PC-3 (cell line): ENCODE measurements around the gene TBL1Y. TPM values are rescaled to one million over a fixed set of nuclear protein-coding genes. Genes with fewer than 3 reads are reported as not detected.
"Not testable (repeated sequence)": the region's sequence is repeated elsewhere in the genome, so short reads cannot be mapped to it uniquely, and the experiment has no call there.

ENCODE experiments used
- ATAC-seq: fragments of 200-7000 bp; cut with Tn5 transposase; 2 replicates; pipeline ENCODE4 v1.9.1; 2020; ENCODE audit warnings: mild to moderate bottlenecking, moderate library complexity
- BruUV-seq: library from RNA; stranded (reverse); fragments of 400-500 nt; replicated peaks from 2 replicates; lab custom pipeline; 2021; lab: Mats Ljungman, UMichigan
- CTCF ChIA-PET: fragments of 300-600 bp; sonication (Branson Sonifier 250); formaldehyde crosslinking; loops from one replicate; lab custom pipeline; 2022; ENCODE audit warnings: antibody characterized with exemption; lab: Charles Lee
- POLR2A ChIA-PET: fragments of 300-600 bp; sonication (Branson Sonifier 250); formaldehyde crosslinking; loops from one replicate; lab custom pipeline; 2022; ENCODE audit warnings: antibody characterized with exemption; ENCODE audit not compliant: unreplicated experiment; lab: Charles Lee
- DNase-seq: peaks from one replicate; pipeline ENCODE4 v3.0.0-alpha.2; 2015
- H2AFZ ChIP-seq: fragments of 300-600 bp; sonication (generic); 2 replicates; pipeline ENCODE4 v1.6.0; 2016; ENCODE audit warnings: antibody characterized with exemption, low read length
- H3F3A ChIP-seq: fragments of 300-600 bp; sonication (generic); one replicate; pipeline ENCODE4 v1.6.0; 2017; ENCODE audit warnings: antibody characterized with exemption, low read length, control low read depth, mild to moderate bottlenecking; ENCODE audit not compliant: unreplicated experiment
- H3K27ac ChIP-seq: fragments of 300-600 bp; sonication (generic); 2 replicates; pipeline ENCODE4 v1.5.1; 2016; ENCODE audit warnings: mild to moderate bottlenecking, low read length
- H3K27me3 ChIP-seq: fragments of 300-600 bp; sonication (generic); 2 replicates; pipeline ENCODE4 v1.6.1; 2016; ENCODE audit warnings: low read length, mixed read lengths
- H3K36me3 ChIP-seq: fragments of 300-600 bp; sonication (generic); 2 replicates; pipeline ENCODE4 v1.6.1; 2016; ENCODE audit warnings: low read depth, mixed run types, low read length, mixed read lengths
- H3K4me1 ChIP-seq: fragments of 300-600 bp; sonication (generic); 2 replicates; pipeline ENCODE4 v1.5.1; 2016; ENCODE audit warnings: low read length; ENCODE audit not compliant: insufficient read depth
- H3K4me2 ChIP-seq: fragments of 300-600 bp; sonication (generic); 2 replicates; pipeline ENCODE4 v1.6.0; 2016; ENCODE audit warnings: low read length
- H3K4me3 ChIP-seq: fragments of 300-600 bp; sonication (generic); 2 replicates; pipeline ENCODE4 v1.5.1; 2016; ENCODE audit warnings: mild to moderate bottlenecking, low read length, mixed read lengths
- H3K79me2 ChIP-seq: fragments of 300-600 bp; sonication (generic); 2 replicates; pipeline ENCODE4 v1.6.1; 2017; ENCODE audit warnings: low read length, mixed read lengths
- H3K9ac ChIP-seq: fragments of 300-600 bp; sonication (generic); 2 replicates; pipeline ENCODE4 v1.6.0; 2016; ENCODE audit warnings: mild to moderate bottlenecking, low read length
- H3K9me2 ChIP-seq: fragments of 300-600 bp; sonication (generic); replicated peaks from 2 replicates; pipeline ENCODE4 v1.6.1; 2016; ENCODE audit warnings: mixed run types, low read length, mixed read lengths
- H3K9me3 ChIP-seq: fragments of 300-600 bp; sonication (generic); 2 replicates; pipeline ENCODE4 v1.6.1; 2016; ENCODE audit warnings: low read length, mixed read lengths
- H4K20me1 ChIP-seq: fragments of 300-600 bp; sonication (generic); 2 replicates; pipeline ENCODE4 v1.6.1; 2016; ENCODE audit warnings: low read length, mixed read lengths
- CTCF ChIP-seq: fragments of 300-600 bp; sonication (generic); conservative IDR thresholded peaks from 2 replicates; pipeline ENCODE4 v1.5.1; 2017; ENCODE audit warnings: antibody characterized with exemption, low read depth, mild to moderate bottlenecking, low read length
- EZH2 ChIP-seq: fragments of 300-600 bp; sonication (generic); IDR thresholded peaks from one replicate; pipeline ENCODE4 v1.6.1; 2017; ENCODE audit warnings: antibody characterized with exemption, mild to moderate bottlenecking, low read length; ENCODE audit not compliant: unreplicated experiment
- EZH2phosphoT487 ChIP-seq: fragments of 300-600 bp; sonication (generic); IDR thresholded peaks from 2 replicates; pipeline ENCODE4 v1.6.1; 2018; ENCODE audit warnings: mild to moderate bottlenecking, antibody characterized with exemption, low read length, borderline replicate concordance
- intact Hi-C: fragments of 100-400 bp; cut with micrococcal nuclease; formaldehyde crosslinking; loops from 2 replicates; pipeline ENCODE4 v1.9.0; 2023
- total RNA-seq: library from RNA; depleted of rRNA; stranded (reverse); fragments of >200 nt; gene quantifications from 2 replicates; pipeline ENCODE4 v1.2.3, GENCODE V29; 2014

TBL1Y gene
- total RNA-seq, 1 experiment from 2014 or later = not detected

DNA sequence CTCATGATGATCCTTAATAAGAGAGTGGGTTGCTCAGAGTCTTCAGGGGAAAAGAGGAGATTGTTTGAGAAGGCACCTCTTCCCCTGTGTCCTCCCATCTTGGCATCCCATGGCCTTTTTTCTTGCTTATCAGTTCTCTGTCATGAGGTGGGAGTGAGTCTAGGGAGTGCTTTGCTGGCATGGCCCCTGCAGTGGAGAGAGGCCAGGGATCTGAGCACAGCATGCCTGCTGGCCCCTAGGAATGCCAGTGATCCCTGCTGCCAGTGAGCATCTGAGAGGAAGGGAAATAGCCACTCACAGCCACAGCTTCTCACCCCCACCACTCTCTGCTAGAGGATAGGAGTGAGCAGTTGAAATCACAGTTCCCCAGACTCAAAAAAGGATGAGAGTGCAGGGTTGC is 168.2 kb downstream of the TBL1Y start:
- Histone ChIP-seq H3K4me3 (no peak overlapping the region), H3K4me1 (no peaks in the 10 kb centered on the region), H4K20me1 (no peaks in the 10 kb centered on the region), H2AFZ (no peak overlapping the region), H3K79me2 (no peaks in the 10 kb centered on the region), H3F3A (no peaks in the 10 kb centered on the region), H3K36me3 (no peaks in the 10 kb centered on the region), H3K27ac (no peak overlapping the region), H3K9me3 (no peaks in the 10 kb centered on the region), H3K27me3 (no peaks in the 10 kb centered on the region), H3K4me2 (no peak overlapping the region), H3K9me2 (no peaks in the 10 kb centered on the region), H3K9ac (no peak overlapping the region)
- TF ChIP-seq CTCF (no peak), EZH2 (no peak), EZH2phosphoT487 (no peak)
- CTCF ChIA-PET = no interaction called here
- no TSS peak for BruUV-seq
- no peak for DNase-seq
- no peak for ATAC-seq
- intact Hi-C loops = no loop called here
- POLR2A ChIA-PET = no interaction called here

DNA sequence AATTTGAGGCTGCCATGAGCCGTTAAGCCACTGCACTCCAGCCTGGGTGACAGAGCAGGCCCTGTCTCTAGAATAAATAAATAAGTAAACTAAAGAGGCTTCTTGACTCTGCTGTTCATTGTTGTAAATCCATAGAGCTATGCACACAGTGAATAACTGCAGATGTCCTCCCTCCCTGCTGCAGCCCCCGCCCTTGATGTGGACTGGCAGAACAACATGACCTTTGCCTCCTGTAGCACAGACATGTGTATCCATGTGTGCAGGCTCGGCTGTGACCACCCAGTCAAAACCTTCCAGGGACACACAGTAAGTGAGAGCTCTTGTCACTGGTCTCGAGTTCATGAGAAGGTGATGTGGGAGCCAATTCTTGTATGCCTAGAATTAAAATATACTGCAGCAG is 170.1 kb downstream of the TBL1Y start:
- H3K79me2 ChIP-seq, H4K20me1 ChIP-seq, H3K4me2 ChIP-seq, POLR2A ChIA-PET, BruUV-seq, H3F3A ChIP-seq, CTCF ChIA-PET, H3K9me3 ChIP-seq, H2AFZ ChIP-seq, H3K9me2 ChIP-seq, DNase-seq, H3K27ac ChIP-seq, H3K36me3 ChIP-seq, ATAC-seq, H3K4me3 ChIP-seq, H3K9ac ChIP-seq, H3K4me1 ChIP-seq, H3K27me3 ChIP-seq, intact Hi-C loops: not testable (repeated sequence)

- intact Hi-C loops = no loop called here
- Histone ChIP-seq H3K4me3 (no peak overlapping the region), H4K20me1 (no peaks in the 10 kb centered on the region), H3K36me3 (no peaks in the 10 kb centered on the region), H2AFZ (no peak overlapping the region), H3K79me2 (no peaks in the 10 kb centered on the region), H3K27ac (no peak overlapping the region), H3K9me2 (no peaks in the 10 kb centered on the region), H3K9ac (no peak overlapping the region), H3K4me2 (no peak overlapping the region), H3K9me3 (no peaks in the 10 kb centered on the region), H3K4me1 (no peaks in the 10 kb centered on the region), H3K27me3 (no peaks in the 10 kb centered on the region), H3F3A (no peaks in the 10 kb centered on the region)
- BruUV-seq = no TSS peak
- DNase-seq = no peak
- ChIA-PET POLR2A (no interaction called here), CTCF (no interaction called here)
- TF ChIP-seq EZH2phosphoT487 = no peak
- no peak for TF ChIP-seq CTCF
- TF ChIP-seq EZH2 = no peak
- no peak for ATAC-seq
Measured at GRCh38 chrY:7085606-7086005, 175.1 kb downstream of the TBL1Y start.
